HL-60 (cell line): ENCODE results near the gene GFRA1.

Experiments used
- CTCF ChIP-seq: IDR thresholded peaks from one replicate; pipeline ENCODE4 v1.5.1; 2011; ENCODE audit warnings: low read length, control low read depth, inconsistent platforms; ENCODE audit not compliant: insufficient read depth
- GABPA ChIP-seq: IDR thresholded peaks from 2 replicates; pipeline ENCODE4 v1.6.1; 2012; ENCODE audit warnings: low read depth
- POLR2AphosphoS5 ChIP-seq: IDR thresholded peaks from 2 replicates; pipeline ENCODE4 v1.6.1; 2012; ENCODE audit warnings: low read depth
- REST ChIP-seq: IDR thresholded peaks from 2 replicates; pipeline ENCODE4 v1.6.1; 2012; ENCODE audit warnings: low read depth; ENCODE audit not compliant: insufficient replicate concordance
- SPI1 ChIP-seq: IDR thresholded peaks from 2 replicates; pipeline ENCODE4 v1.6.1; 2012; ENCODE audit warnings: low read depth, mild to moderate bottlenecking, borderline replicate concordance

DNA sequence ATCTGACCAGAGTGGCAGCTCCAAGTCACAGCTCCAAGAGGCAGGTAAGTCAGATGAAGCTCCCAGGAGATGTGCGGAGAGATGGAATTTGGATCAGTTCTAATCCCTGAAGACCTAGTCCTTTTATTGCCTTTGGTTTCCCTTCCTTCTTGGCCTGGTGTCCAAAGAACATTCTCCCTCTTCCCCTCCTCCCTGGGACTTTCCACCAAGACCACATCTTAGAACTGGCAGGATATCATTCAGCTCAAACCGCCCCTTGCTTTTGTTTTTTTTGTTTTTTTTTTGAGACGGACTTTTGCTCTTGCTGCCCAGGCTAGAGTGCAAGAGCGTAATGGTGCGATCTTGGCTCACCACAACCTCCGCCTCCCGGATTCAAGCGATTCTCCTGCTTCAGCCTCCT lies 190.8 kb downstream of the GFRA1 start:
- TF ChIP-seq CTCF: no peak
- TF ChIP-seq POLR2AphosphoS5: no peak
- TF ChIP-seq GABPA: no peak
- no peak for TF ChIP-seq REST
- no peak for TF ChIP-seq SPI1
